Ureter (tissue), 1 donor: ENCODE results near the gene CHST1. TPM values are rescaled to one million over a fixed set of nuclear protein-coding genes. Genes with fewer than 3 reads are reported as not detected.

Experiments used
- DNase-seq: peaks from one replicate; pipeline ENCODE4 v3.0.0-alpha.2; 2020; ENCODE audit warnings: low spot score
- total RNA-seq: library from RNA; stranded (reverse); gene quantifications from one replicate; pipeline ENCODE4 v1.2.4, GENCODE V29; 2023
- donor health status: DM: yes; HTN: yes; CAD: no.

CHST1 gene
- total RNA-seq, 1 donor from 2014 or later, result 0.81 TPM

GRCh38 chr11:45607995-45608394, 57.4 kb downstream of the CHST1 start:
- DNase-seq, result no peak

GRCh38 chr11:45606514-45607281, 58.7 kb downstream of the CHST1 start:
- no peak for DNase-seq

GRCh38 chr11:45605051-45605450, 60.4 kb downstream of the CHST1 start:
- no peak for DNase-seq

GRCh38 chr11:45603946-45604682, 61.3 kb downstream of the CHST1 start:
- no peak for DNase-seq

GRCh38 chr11:45599161-45599943, 66.1 kb downstream of the CHST1 start:
- no peak for DNase-seq

Other genes with a start within 250 kb of the CHST1 start
- gene SLC35C1, start 139.5 kb upstream of the CHST1 start, total RNA-seq, result 30.4 TPM
- gene CRY2, start 181.9 kb upstream of the CHST1 start, total RNA-seq, result 49.9 TPM
- 7.2 TPM for gene MAPK8IP1, start 220.0 kb upstream of the CHST1 start, total RNA-seq
- 0.70 TPM for gene FREY1, start 241.6 kb upstream of the CHST1 start, total RNA-seq